HepG2 (cell line): Measurements from ENCODE around the gene LGALS1. TPM values are rescaled to one million over a fixed set of nuclear protein-coding genes. Genes with fewer than 3 reads are reported as not detected.

Source experiments
- ETV5 ChIP-seq: IDR thresholded peaks from 2 replicates; pipeline ENCODE4 v1.6.1; 2018; ENCODE audit warnings: missing biosample characterization, missing genetic modification reagents, inconsistent platforms, borderline replicate concordance
- MAF1 ChIP-seq: sonication (generic); formaldehyde crosslinking; IDR thresholded peaks from 2 replicates; pipeline ENCODE4 v1.5.0; 2020; ENCODE audit warnings: missing genetic modification reagents, borderline replicate concordance
- PHF8 ChIP-seq: sonication (generic); formaldehyde crosslinking; IDR thresholded peaks from 2 replicates; pipeline ENCODE4 v1.5.0; 2020; ENCODE audit warnings: missing genetic modification reagents
- REL ChIP-seq: sonication (generic); formaldehyde crosslinking; conservative IDR thresholded peaks from 2 replicates; pipeline ENCODE4 v1.8.0; 2022; ENCODE audit warnings: mild to moderate bottlenecking, missing genetic modification reagents, moderate library complexity
- RNF2 ChIP-seq: fragments of 450-650 bp; conservative IDR thresholded peaks from 2 replicates; pipeline ENCODE4 v1.6.1; 2016; ENCODE audit warnings: low read depth
- TGIF2 ChIP-seq: IDR thresholded peaks from 2 replicates; pipeline ENCODE4 v1.6.1; 2016; ENCODE audit warnings: control low read depth, missing compliant biosample characterization
- ZBTB40 ChIP-seq, 2 experiments: fragments of 450-650 bp in 1 of 2; sonication (generic) in 1 of 2; formaldehyde crosslinking in 1 of 2; IDR thresholded peaks; 2 replicates each; pipeline versions ENCODE4 v1.6.1 to v1.8.0; 2016 to 2022; ENCODE audit warnings: antibody characterized with exemption in 1 of 2, mild to moderate bottlenecking in 1 of 2, missing genetic modification reagents in 1 of 2
- ZNF34 ChIP-seq: sonication (generic); formaldehyde crosslinking; IDR thresholded peaks from 2 replicates; pipeline ENCODE4 v1.4.0; 2020; ENCODE audit warnings: mild to moderate bottlenecking, missing genetic modification reagents, borderline replicate concordance
- ZNF549 ChIP-seq: sonication (generic); formaldehyde crosslinking; IDR thresholded peaks from 2 replicates; pipeline ENCODE4 v1.5.0; 2020; ENCODE audit warnings: missing genetic modification reagents
- ZNF567 ChIP-seq: sonication (generic); formaldehyde crosslinking; IDR thresholded peaks from 2 replicates; pipeline ENCODE4 v1.8.1; 2023; ENCODE audit warnings: mild to moderate bottlenecking, missing genetic modification reagents, borderline replicate concordance
- ZNF570 ChIP-seq: sonication (generic); formaldehyde crosslinking; IDR thresholded peaks from 2 replicates; pipeline ENCODE4 v1.4.0; 2020; ENCODE audit warnings: mild to moderate bottlenecking, missing genetic modification reagents, borderline replicate concordance
- ZNF607 ChIP-seq: sonication (generic); formaldehyde crosslinking; IDR thresholded peaks from 2 replicates; pipeline ENCODE4 v1.5.1; 2020; ENCODE audit warnings: missing genetic modification reagents, mild to moderate bottlenecking, borderline replicate concordance
- polyA plus RNA-seq, 8 experiments: library from polyadenylated mRNA; depleted of rRNA in 3 of 8; stranded (reverse) in 7 of 8; unstranded in 1 of 8; fragments of >200 nt; fragmentation: Illumina TruSeq in 4 of 8; extraction: Trizol in 4 of 8; gene quantifications; 2 replicates each; pipeline versions ENCODE4 v1.2.1 to v1.2.3, GENCODE V29; 2011 to 2016; ENCODE audit warnings: low read depth in 4 of 8, missing spikeins in 1 of 8, mixed read lengths in 1 of 8; ENCODE audit not compliant: insufficient read depth in 1 of 8
- total RNA-seq, 5 experiments: library from RNA; depleted of rRNA; stranded (reverse); fragments of >200 nt; fragmentation: Illumina TruSeq; extraction: Trizol; gene quantifications; 2 replicates each; pipeline ENCODE4 v1.2.3, GENCODE V29; 2016; ENCODE audit warnings: low read depth in 1 of 5
- TF ChIP-seq, protein P1 (sequence below): sonication (generic); formaldehyde crosslinking; IDR thresholded peaks from 2 replicates; pipeline ENCODE4 v1.4.0; 2020; ENCODE audit warnings: missing genetic modification reagents

Gene LGALS1
- total and polyA plus RNA-seq, 2 of the 13 experiments (the other 11 are each of a cell fraction or from before 2014, with no cell fraction given) = 103 to 858 TPM

- TF ChIP-seq ZBTB40 (IDR thresholded peaks at IDR 0.05) (no peak), ZBTB40 (CRISPR knock-in tag; IDR thresholded peaks at IDR 0.05) (no peak), ZNF567 (CRISPR knock-in tag) (0 out of 2 replicates have a peak, but pooled peaks have one; percentile 27), ETV5 (CRISPR knock-in tag) (0 out of 2 replicates have a peak, but pooled peaks have one; percentile 34), PHF8 (no peak; the same call in 1 of the 2 replicates), ZNF34 (CRISPR knock-in tag) (no peak), ZNF607 (0 out of 2 replicates have a peak, but pooled peaks have one; percentile 35), MAF1 (CRISPR knock-in tag) (no peak), ZNF570 (CRISPR knock-in tag) (no peak), ZNF549 (CRISPR knock-in tag) (no peak), RNF2 (peak; percentile 96), REL (no peak), TGIF2 (CRISPR knock-in tag) (no peak)
- TF ChIP-seq, protein P1, sequence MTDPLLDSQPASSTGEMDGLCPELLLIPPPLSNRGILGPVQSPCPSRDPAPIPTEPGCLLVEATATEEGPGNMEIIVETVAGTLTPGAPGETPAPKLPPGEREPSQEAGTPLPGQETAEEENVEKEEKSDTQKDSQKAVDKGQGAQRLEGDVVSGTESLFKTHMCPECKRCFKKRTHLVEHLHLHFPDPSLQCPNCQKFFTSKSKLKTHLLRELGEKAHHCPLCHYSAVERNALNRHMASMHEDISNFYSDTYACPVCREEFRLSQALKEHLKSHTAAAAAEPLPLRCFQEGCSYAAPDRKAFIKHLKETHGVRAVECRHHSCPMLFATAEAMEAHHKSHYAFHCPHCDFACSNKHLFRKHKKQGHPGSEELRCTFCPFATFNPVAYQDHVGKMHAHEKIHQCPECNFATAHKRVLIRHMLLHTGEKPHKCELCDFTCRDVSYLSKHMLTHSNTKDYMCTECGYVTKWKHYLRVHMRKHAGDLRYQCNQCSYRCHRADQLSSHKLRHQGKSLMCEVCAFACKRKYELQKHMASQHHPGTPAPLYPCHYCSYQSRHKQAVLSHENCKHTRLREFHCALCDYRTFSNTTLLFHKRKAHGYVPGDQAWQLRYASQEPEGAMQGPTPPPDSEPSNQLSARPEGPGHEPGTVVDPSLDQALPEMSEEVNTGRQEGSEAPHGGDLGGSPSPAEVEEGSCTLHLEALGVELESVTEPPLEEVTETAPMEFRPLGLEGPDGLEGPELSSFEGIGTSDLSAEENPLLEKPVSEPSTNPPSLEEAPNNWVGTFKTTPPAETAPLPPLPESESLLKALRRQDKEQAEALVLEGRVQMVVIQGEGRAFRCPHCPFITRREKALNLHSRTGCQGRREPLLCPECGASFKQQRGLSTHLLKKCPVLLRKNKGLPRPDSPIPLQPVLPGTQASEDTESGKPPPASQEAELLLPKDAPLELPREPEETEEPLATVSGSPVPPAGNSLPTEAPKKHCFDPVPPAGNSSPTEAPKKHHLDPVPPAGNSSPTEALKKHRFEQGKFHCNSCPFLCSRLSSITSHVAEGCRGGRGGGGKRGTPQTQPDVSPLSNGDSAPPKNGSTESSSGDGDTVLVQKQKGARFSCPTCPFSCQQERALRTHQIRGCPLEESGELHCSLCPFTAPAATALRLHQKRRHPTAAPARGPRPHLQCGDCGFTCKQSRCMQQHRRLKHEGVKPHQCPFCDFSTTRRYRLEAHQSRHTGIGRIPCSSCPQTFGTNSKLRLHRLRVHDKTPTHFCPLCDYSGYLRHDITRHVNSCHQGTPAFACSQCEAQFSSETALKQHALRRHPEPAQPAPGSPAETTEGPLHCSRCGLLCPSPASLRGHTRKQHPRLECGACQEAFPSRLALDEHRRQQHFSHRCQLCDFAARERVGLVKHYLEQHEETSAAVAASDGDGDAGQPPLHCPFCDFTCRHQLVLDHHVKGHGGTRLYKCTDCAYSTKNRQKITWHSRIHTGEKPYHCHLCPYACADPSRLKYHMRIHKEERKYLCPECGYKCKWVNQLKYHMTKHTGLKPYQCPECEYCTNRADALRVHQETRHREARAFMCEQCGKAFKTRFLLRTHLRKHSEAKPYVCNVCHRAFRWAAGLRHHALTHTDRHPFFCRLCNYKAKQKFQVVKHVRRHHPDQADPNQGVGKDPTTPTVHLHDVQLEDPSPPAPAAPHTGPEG (CRISPR knock-in tag) = no peak
Measured at GRCh38 chr22:37658133-37659065, 17.0 kb upstream of the LGALS1 start, which contains the start of gene PDXP (continued).
